Measurements from ENCODE around the gene IMMP2L. TPM values are rescaled to one million over a fixed set of nuclear protein-coding genes. Genes with fewer than 3 reads are reported as not detected.

Gene IMMP2L
- total RNA-seq, 2 donors from 2014 or later: 13.1 to 22.7 TPM

DNA sequence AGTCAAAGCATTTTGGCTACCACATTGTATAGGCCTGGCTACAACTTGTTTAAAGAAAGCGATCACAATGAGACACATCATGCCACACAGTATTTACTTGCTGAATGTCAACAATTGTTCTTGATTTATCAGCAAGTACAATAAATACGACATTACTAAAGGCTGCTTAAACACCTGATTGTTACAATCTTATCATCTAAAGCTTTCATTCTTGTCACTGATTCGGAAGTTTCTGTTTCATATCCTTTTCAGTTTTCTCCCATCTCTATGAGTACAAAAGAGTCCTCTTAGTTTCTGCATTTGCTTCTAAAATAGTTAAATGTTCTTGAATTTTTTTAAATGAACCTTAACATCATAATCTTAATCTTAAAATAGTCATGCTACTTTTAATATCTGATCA lies 599.5 kb downstream of the IMMP2L start:
- Histone ChIP-seq H3K4me1 (ENCODE audit: control insufficient read depth in 1 of 2, low read depth in 2 of 2) (peaks cover 9 to 20% of the 10 kb centered on the region in 2 donors), H3K27ac (no peak overlapping the region), H3K4me3 (no peak overlapping the region), H3K36me3 (no peaks in the 10 kb centered on the region), H3K27me3 (replicated peaks; ENCODE audit: insufficient read depth) (no peaks in the 10 kb centered on the region), H3K9me3 (no peaks in the 10 kb centered on the region)
- ATAC-seq (ENCODE audit: insufficient number of reproducible peaks, low FRiP score, low read depth) (no peak), DNase-seq (ENCODE audit: low spot score) (no peak)
- TF ChIP-seq, protein P1, sequence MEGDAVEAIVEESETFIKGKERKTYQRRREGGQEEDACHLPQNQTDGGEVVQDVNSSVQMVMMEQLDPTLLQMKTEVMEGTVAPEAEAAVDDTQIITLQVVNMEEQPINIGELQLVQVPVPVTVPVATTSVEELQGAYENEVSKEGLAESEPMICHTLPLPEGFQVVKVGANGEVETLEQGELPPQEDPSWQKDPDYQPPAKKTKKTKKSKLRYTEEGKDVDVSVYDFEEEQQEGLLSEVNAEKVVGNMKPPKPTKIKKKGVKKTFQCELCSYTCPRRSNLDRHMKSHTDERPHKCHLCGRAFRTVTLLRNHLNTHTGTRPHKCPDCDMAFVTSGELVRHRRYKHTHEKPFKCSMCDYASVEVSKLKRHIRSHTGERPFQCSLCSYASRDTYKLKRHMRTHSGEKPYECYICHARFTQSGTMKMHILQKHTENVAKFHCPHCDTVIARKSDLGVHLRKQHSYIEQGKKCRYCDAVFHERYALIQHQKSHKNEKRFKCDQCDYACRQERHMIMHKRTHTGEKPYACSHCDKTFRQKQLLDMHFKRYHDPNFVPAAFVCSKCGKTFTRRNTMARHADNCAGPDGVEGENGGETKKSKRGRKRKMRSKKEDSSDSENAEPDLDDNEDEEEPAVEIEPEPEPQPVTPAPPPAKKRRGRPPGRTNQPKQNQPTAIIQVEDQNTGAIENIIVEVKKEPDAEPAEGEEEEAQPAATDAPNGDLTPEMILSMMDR (IDR thresholded peaks at IDR 0.05): no peak

DNA sequence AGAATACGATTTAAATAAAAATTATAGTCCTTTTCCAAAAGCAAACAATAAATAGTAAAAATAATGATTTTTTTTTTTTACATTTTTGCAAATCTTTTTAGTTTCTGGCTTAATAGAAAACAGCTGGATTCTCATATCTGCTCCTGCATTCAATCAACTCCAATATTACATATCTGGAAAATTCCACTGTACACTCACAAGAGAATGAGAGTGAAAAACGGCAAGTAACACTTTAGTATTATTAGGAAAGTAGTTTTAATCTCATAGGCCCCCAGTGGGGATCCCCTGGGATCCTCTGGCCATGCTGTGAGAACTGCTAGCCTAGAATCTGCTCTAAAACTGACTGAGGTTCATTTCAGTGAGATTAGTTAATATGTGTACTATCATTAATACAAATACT lies 599.9 kb downstream of the IMMP2L start:
- ATAC-seq (ENCODE audit: insufficient number of reproducible peaks, low FRiP score, low read depth) (no peak), DNase-seq (ENCODE audit: low spot score) (no peak)
- Histone ChIP-seq H3K4me1 (ENCODE audit: control insufficient read depth in 1 of 2, low read depth in 2 of 2) (peaks cover 9 to 20% of the 10 kb centered on the region in 2 donors), H3K9me3 (no peaks in the 10 kb centered on the region), H3K27ac (no peak overlapping the region), H3K4me3 (no peak overlapping the region), H3K27me3 (replicated peaks; ENCODE audit: insufficient read depth) (no peaks in the 10 kb centered on the region), H3K36me3 (no peaks in the 10 kb centered on the region)
- TF ChIP-seq, protein P1 (IDR thresholded peaks at IDR 0.05): no peak

DNA sequence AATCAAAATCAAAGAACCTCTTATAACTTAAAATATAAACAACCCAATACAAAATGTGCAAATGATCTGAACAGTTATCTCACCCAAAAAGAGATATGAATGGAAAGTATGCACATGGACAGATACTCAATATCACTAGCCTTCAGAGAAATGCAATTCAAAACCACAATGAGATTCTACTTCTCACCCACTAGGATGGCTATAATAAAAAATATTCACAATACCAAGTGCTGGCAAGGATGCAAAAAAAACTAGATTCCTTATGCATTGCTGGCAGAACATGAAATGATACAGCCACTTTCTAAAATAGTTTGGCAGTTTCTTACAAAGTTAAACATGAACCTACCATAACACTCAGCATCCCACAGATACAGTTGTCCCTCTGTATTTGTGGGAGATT lies 601.5 kb downstream of the IMMP2L start:
- ATAC-seq (ENCODE audit: insufficient number of reproducible peaks, low FRiP score, low read depth): no peak

DNA sequence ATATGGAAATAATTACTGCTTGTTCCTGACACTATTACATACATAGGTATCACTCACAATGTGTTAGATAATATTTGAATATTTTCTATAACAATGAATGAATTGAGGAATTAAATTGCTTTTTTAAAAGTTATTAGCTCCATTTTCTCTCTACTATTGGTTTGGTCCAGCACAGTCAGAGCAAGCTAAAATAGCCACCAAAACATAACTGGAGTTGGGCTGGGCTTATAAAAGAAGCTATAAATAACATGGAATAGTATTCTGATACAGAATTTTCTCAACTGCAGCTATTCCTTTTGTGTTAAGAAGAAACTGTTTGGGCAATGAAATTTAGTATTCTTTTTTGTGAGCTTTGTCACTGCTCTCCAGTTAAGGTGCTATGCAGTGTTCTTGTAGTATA lies 614.0 kb downstream of the IMMP2L start:
- H3K27ac ChIP-seq: no peak overlapping the region
- TF ChIP-seq, protein P1 (IDR thresholded peaks at IDR 0.05): no peak
- DNase-seq (ENCODE audit: low spot score): no peak
- H3K4me3 ChIP-seq: no peak overlapping the region
- H3K9me3 ChIP-seq: no peaks in the 10 kb centered on the region
- H3K36me3 ChIP-seq: no peaks in the 10 kb centered on the region
- H3K27me3 ChIP-seq (replicated peaks; ENCODE audit: insufficient read depth): no peaks in the 10 kb centered on the region
- peaks cover 15 to 16% of the 10 kb centered on the region in 2 donors for H3K4me1 ChIP-seq (ENCODE audit: control insufficient read depth in 1 of 2, low read depth in 2 of 2)
- no peak for ATAC-seq (ENCODE audit: insufficient number of reproducible peaks, low FRiP score, low read depth)

More for the DNA sequence above, 601.5 kb downstream of the IMMP2L start:
- H3K36me3 ChIP-seq: no peaks in the 10 kb centered on the region
- H3K4me1 ChIP-seq (ENCODE audit: control insufficient read depth in 1 of 2, low read depth in 2 of 2): peaks cover 9 to 20% of the 10 kb centered on the region in 2 donors
- H3K9me3 ChIP-seq: no peaks in the 10 kb centered on the region
- H3K27me3 ChIP-seq (replicated peaks; ENCODE audit: insufficient read depth): no peaks in the 10 kb centered on the region
- TF ChIP-seq, protein P1 (IDR thresholded peaks at IDR 0.05): no peak
- DNase-seq (ENCODE audit: low spot score): no peak
- no peak overlapping the region for H3K27ac ChIP-seq
- no peak overlapping the region for H3K4me3 ChIP-seq

DNA sequence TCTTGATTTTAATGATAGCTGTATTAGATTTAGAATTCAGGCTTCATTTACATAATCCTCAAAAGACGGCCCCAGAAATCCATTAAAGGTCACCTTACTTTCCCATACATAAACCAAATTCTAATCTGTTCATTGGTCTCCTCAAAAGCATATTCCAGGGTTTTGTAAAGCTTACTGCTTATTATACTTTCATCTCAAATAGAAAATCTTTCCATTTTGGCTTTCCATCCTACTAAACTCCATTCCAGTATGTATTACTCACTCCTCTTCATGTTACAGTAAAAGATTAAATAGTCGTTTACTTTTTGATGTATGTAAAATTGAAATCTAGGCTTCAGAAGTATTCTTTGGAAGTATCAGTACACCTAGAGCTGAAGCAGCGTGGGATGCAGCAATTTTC lies 614.9 kb downstream of the IMMP2L start:
- no peak overlapping the region for H3K4me3 ChIP-seq
- TF ChIP-seq, protein P1 (IDR thresholded peaks at IDR 0.05): no peak
- H3K27me3 ChIP-seq (replicated peaks; ENCODE audit: insufficient read depth): no peaks in the 10 kb centered on the region
- H3K9me3 ChIP-seq: no peaks in the 10 kb centered on the region
- peaks cover 15 to 16% of the 10 kb centered on the region in 2 donors for H3K4me1 ChIP-seq (ENCODE audit: control insufficient read depth in 1 of 2, low read depth in 2 of 2)
- no peak for ATAC-seq (ENCODE audit: insufficient number of reproducible peaks, low FRiP score, low read depth)
- no peak overlapping the region for H3K27ac ChIP-seq
- no peak for DNase-seq (ENCODE audit: low spot score)
- H3K36me3 ChIP-seq: no peaks in the 10 kb centered on the region

Measured in thoracic aorta (tissue), 2 donors.